Upper lobe of right lung (tissue), 1 donor: ENCODE measurements around the gene ZNRF2. TPM values are rescaled to one million over a fixed set of nuclear protein-coding genes. Genes with fewer than 3 reads are reported as not detected.

Source experiments
- ATAC-seq: fragments of 200-7000 bp; cut with Tn5 transposase; one replicate; pipeline ENCODE4 v1.9.1; 2020; ENCODE audit warnings: mild to moderate bottlenecking, moderate library complexity
- DNase-seq: peaks from one replicate; pipeline ENCODE4 v3.0.0-alpha.2; 2020
- H3K27ac ChIP-seq: fragments of 200-600 bp; one replicate; pipeline ENCODE4 v1.8.0; 2022
- H3K27me3 ChIP-seq: fragments of 200-600 bp; one replicate; pipeline ENCODE4 v1.8.0; 2022; ENCODE audit warnings: mild to moderate bottlenecking
- H3K36me3 ChIP-seq: fragments of 200-600 bp; one replicate; pipeline ENCODE4 v1.8.0; 2022
- H3K4me1 ChIP-seq: fragments of 200-600 bp; one replicate; pipeline ENCODE4 v1.8.0; 2022
- H3K4me3 ChIP-seq: fragments of 200-600 bp; one replicate; pipeline ENCODE4 v1.8.0; 2022; ENCODE audit warnings: mild to moderate bottlenecking
- H3K9me3 ChIP-seq: fragments of 200-600 bp; one replicate; pipeline ENCODE4 v1.8.0; 2022
- intact Hi-C: fragments of 100-400 bp; cut with DNase I; formaldehyde crosslinking; loops from one replicate; pipeline ENCODE4 v1.11.0; 2022
- total RNA-seq: library from RNA; stranded (reverse); fragmentation: NEBNext Ultra II Directional; extraction: Animal tissue kit (Norgen Biotek cat#: 25700); gene quantifications from one replicate; pipeline ENCODE4 v1.2.1, GENCODE V29; 2021
- TF ChIP-seq, protein P1 (sequence below): fragments of 200-600 bp; IDR thresholded peaks from one replicate; pipeline ENCODE4 v1.8.0; 2022; ENCODE audit warnings: antibody characterized with exemption
- donor health status: DM: no; HTN: yes; CAD: no; lungs with severe emphysema.

The ZNRF2 gene
- total RNA-seq, 1 donor from 2014 or later = 24.6 TPM

DNA sequence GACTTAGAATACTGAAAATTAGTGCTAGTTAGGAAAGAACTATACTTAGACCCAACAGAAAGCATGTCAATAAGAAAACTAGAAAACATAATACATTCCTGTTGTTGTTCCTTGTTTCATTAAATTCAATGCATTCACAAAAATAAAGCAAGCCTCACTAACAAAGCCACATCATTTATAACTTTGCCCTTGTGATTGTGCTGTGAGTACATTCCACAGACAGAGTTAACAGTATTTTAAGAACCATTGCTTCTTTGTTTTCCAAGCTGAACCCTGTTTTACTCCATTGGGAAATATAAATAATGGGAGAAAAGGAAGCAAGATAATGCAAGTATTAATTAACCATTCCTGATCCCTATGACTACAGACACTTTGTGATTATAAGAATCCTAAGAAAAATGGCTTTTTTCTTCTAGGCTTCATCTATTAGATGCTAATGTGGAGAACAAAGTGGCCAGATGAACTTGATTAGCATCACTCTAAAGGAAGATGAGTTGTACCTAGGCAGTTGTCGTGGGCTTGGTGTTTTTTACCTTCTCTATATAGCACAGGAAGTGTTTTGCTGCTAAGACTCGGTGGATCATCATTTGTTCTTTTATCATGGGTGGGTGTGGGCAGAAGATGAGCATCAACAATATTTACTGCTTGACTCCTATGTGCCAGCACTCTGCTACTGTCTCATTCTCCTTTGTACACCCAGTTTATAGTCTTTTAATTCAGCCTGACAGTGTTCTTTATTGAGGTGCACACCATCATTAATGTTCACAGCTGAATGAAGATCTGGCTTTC, 34.2 kb upstream of the ZNRF2 start:
- ATAC-seq (no peak), DNase-seq (no peak)
- Histone ChIP-seq H3K36me3 (no peaks in the 10 kb centered on the region), H3K4me1 (peaks cover 13% of the 10 kb centered on the region), H3K27ac (no peak overlapping the region), H3K4me3 (no peak overlapping the region), H3K27me3 (no peaks in the 10 kb centered on the region), H3K9me3 (no peaks in the 10 kb centered on the region)
- intact Hi-C loops = no loop called here
- TF ChIP-seq, protein P1, sequence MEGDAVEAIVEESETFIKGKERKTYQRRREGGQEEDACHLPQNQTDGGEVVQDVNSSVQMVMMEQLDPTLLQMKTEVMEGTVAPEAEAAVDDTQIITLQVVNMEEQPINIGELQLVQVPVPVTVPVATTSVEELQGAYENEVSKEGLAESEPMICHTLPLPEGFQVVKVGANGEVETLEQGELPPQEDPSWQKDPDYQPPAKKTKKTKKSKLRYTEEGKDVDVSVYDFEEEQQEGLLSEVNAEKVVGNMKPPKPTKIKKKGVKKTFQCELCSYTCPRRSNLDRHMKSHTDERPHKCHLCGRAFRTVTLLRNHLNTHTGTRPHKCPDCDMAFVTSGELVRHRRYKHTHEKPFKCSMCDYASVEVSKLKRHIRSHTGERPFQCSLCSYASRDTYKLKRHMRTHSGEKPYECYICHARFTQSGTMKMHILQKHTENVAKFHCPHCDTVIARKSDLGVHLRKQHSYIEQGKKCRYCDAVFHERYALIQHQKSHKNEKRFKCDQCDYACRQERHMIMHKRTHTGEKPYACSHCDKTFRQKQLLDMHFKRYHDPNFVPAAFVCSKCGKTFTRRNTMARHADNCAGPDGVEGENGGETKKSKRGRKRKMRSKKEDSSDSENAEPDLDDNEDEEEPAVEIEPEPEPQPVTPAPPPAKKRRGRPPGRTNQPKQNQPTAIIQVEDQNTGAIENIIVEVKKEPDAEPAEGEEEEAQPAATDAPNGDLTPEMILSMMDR = no peak

DNA sequence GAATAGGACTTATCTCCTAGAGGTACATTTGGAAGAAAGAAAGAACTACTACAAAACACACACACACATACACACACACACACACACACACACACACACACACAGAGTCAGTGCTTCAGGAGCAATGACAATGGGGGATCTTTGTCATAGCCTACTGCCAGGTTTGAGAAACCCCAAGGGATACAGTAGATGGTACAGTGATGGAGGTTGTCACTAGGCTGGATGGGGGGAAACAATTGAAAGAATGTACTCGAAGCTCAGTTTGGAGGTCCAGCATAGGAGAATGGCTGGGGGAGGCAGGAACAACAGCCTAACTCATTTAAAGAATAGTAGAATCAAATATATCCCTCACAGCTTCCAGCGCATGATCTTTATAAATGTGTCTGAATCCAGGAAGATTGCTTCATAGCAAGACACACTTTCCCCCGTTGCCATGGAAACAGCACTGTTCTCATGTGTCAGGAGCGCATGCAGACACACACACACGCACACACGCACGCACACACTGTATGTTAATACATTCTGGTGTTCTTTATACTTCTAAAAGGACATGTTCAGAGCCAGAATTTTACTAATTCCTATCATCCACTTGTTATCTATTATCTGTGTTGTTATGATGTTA, 32.6 kb upstream of the ZNRF2 start:
- intact Hi-C loops = no loop called here
- TF ChIP-seq, protein P1 = no peak
- Histone ChIP-seq H3K27ac (no peak overlapping the region), H3K4me1 (peaks cover 13% of the 10 kb centered on the region), H3K27me3 (no peaks in the 10 kb centered on the region), H3K36me3 (no peaks in the 10 kb centered on the region), H3K4me3 (no peak overlapping the region), H3K9me3 (no peaks in the 10 kb centered on the region)
- ATAC-seq (no peak), DNase-seq (no peak)

DNA sequence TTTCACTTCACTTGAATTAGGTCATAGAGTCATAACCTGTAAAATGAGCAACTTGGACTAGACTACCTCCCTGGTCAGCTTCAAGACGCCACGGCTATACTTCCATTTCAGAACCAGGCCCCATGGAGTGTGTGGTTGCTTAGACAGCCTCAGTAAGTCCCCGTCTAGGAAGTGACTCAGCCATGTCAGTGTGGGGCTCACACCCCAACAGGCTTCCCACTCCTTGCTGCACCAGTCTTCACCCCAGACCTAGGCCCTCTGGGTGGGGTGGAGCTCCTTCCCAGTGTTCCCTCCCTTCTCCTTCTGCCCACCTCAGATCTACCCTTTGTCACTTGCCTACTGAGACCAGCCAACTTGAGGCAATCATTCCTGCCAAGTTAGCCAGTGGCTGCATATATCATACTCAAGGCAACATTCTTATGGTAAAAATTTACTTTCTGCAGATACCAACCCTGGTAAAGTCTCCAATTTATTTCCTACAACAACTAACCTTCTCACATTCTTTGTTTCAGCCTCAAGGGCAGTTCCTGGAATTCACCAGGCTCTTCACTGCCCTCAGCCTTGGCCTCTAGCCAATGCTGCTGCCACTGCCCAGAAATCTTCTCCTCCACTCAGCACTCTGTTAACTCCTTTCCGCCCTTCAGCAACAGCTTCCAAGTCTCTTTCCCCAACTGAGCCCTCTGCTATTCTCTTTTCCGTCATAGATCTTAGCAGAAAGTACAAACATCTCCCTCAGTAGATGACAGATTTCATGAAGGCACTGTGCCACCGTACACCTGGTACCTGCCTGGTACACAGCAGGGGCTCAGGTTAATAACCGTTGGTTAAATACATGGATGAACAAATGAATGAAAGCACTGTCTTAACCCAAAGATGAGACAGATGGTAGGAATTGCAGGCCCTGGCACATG, 31.3 kb upstream of the ZNRF2 start:
- intact Hi-C loops = no loop called here

DNA sequence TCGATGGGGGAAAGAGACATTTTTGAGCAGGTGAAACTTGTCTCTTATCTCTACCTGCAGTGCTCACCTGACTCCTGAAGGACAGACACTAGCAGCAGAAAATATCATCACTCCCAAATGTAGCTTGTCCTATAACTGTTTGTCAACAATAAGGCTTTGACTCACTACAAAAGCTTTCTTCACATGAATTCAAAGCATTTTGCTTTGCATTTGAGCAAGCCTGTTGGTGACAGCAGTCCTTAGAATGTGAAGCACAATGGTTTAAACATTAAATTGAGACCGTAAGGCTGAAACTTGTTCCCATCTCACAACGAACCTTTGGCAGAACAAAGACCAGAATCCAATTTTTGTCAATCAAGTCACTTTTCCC, 30.6 kb upstream of the ZNRF2 start:
- DNase-seq (no peak), ATAC-seq (no peak)
- Histone ChIP-seq H3K36me3 (no peaks in the 10 kb centered on the region), H3K27ac (no peak overlapping the region), H3K4me3 (no peak overlapping the region), H3K9me3 (no peaks in the 10 kb centered on the region), H3K27me3 (no peaks in the 10 kb centered on the region), H3K4me1 (peaks cover 13% of the 10 kb centered on the region)
- TF ChIP-seq, protein P1 = no peak
- intact Hi-C loops = no loop called here

More for the DNA sequence above, 31.3 kb upstream of the ZNRF2 start:
- no peaks in the 10 kb centered on the region for H3K27me3 ChIP-seq
- TF ChIP-seq, protein P1 = no peak
- no peak overlapping the region for H3K4me3 ChIP-seq
- peak; percentile 78 for ATAC-seq
- peak; percentile 84 for DNase-seq
- no peaks in the 10 kb centered on the region for H3K36me3 ChIP-seq
- peak overlapping the region; percentile 30 for H3K27ac ChIP-seq
- peaks cover 13% of the 10 kb centered on the region for H3K4me1 ChIP-seq
- no peaks in the 10 kb centered on the region for H3K9me3 ChIP-seq

DNA sequence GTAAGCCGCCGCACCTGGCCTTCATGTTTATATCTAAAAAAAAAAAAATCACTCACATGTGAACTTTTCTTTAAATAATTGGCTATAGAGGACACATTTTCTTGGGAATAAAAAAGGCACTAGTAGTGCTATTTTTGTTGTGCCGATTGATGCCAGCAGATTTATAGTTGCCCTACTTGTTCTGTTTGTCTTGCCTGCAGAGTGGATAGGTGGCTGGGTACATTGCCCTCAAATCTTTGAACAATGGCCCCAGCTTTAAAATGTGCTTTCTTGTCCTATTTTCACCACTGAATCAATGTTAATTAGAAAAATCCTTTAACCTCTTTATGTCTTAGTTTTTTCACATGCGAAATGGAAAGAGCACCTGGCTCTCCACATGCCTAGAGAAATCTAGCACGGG, 30.1 kb upstream of the ZNRF2 start:
- no peaks in the 10 kb centered on the region for H3K27me3 ChIP-seq
- intact Hi-C loops = no loop called here
- TF ChIP-seq, protein P1 = no peak
- no peaks in the 10 kb centered on the region for H3K36me3 ChIP-seq
- no peak overlapping the region for H3K27ac ChIP-seq
- DNase-seq (no peak), ATAC-seq (no peak)
- H3K4me3 ChIP-seq = no peak overlapping the region
- H3K9me3 ChIP-seq = no peaks in the 10 kb centered on the region
- H3K4me1 ChIP-seq = peaks cover 13% of the 10 kb centered on the region
